ENCODE measurements around the gene SRSF5.

The SRSF5 gene

DNA sequence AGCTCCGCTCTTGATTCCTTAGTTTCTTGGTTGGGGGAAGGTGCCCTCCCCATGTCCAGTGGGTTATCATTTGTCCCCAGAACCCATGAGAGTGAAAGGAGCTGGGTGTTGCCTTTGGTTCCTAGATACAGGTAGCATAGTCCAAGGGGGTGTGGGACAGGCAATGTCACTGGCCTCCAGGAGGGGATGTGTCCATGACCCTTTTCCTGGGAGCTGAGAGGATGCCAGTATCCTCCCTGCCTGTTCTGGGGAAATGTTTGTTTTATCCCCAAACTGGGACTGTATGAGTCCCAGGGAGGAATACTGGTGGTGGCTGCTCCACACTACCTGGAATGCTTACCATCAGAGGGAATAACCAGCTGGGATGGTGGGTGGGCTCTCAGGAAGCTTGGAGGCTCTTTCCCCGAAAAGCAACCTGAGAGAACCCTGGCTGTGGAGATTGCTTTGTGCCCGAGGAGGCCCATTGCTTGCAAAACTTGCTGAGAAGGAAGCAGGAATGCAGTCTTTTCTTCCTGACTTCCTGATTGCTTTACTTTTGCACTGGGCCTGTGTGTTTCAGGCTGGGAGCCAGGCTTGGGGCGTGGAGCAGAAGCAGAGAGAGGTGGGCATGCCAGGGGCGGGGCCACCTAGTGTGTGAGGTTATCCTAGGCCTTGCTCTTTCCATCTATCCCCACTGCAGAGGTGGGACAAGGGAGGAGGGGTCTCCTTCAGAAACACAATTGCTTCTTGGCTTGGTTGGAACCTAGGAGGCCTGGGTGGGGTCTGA, 30.8 kb downstream of the SRSF5 start:
- no peak overlapping the region for H2AFZ ChIP-seq (ENCODE audit: low read length)
- H3F3A ChIP-seq (ENCODE audit: low read depth): no peaks in the 10 kb centered on the region
- H3K4me1 ChIP-seq (ENCODE audit: insufficient read depth, low read length, poor library complexity, severe bottlenecking): no peaks in the 10 kb centered on the region
- H3K4me3 ChIP-seq (ENCODE audit: low read length, poor library complexity, severe bottlenecking): no peak overlapping the region
- H3K27me3 ChIP-seq (ENCODE audit: insufficient read depth, low read length, poor library complexity, severe bottlenecking): no peaks in the 10 kb centered on the region
- H3K4me2 ChIP-seq (ENCODE audit: low read depth, low read length, poor library complexity, severe bottlenecking): no peak overlapping the region
- no peak overlapping the region for H3K9ac ChIP-seq (ENCODE audit: low read depth, low read length, poor library complexity, severe bottlenecking)
- no peak for TF ChIP-seq EZH2phosphoT487 (IDR thresholded peaks at IDR 0.05; ENCODE audit: borderline replicate concordance)
- TF ChIP-seq, protein P1, sequence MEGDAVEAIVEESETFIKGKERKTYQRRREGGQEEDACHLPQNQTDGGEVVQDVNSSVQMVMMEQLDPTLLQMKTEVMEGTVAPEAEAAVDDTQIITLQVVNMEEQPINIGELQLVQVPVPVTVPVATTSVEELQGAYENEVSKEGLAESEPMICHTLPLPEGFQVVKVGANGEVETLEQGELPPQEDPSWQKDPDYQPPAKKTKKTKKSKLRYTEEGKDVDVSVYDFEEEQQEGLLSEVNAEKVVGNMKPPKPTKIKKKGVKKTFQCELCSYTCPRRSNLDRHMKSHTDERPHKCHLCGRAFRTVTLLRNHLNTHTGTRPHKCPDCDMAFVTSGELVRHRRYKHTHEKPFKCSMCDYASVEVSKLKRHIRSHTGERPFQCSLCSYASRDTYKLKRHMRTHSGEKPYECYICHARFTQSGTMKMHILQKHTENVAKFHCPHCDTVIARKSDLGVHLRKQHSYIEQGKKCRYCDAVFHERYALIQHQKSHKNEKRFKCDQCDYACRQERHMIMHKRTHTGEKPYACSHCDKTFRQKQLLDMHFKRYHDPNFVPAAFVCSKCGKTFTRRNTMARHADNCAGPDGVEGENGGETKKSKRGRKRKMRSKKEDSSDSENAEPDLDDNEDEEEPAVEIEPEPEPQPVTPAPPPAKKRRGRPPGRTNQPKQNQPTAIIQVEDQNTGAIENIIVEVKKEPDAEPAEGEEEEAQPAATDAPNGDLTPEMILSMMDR (conservative IDR thresholded peaks at IDR 0.05; ENCODE audit: low read length): no peak
- H3K9me3 ChIP-seq (ENCODE audit: insufficient read depth, low read depth, low read length): no peaks in the 10 kb centered on the region
- H3K9me2 ChIP-seq (replicated peaks; ENCODE audit: low read depth, low read length): no peaks in the 10 kb centered on the region
- no peaks in the 10 kb centered on the region for H3K79me2 ChIP-seq (ENCODE audit: insufficient read depth, low read length)
- no peaks in the 10 kb centered on the region for H4K20me1 ChIP-seq (ENCODE audit: insufficient read depth, low read length, poor library complexity, severe bottlenecking)
- H3K36me3 ChIP-seq (ENCODE audit: insufficient read depth, low read length): no peaks in the 10 kb centered on the region

DNA sequence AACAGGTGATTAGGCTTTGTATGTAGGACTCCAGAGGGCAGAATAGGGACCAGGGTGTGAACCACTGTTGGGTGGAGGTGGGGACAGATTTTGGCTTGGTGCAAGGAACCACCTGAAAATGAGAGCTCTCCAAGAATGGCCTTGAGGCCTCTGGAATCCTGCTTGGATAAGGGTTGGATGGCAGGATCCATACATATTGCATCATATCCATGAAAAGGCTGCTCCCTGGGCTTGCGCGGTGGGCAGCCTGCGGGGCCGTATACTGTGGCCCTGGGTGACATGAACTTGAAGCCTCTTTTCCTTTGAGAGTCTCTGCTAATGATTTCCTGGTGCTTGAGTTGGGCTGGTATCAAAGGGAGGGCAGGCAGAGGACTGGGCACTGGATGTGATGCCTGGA, 31.4 kb downstream of the SRSF5 start:
- Histone ChIP-seq H3K9me2 (replicated peaks; ENCODE audit: low read depth, low read length) (no peaks in the 10 kb centered on the region), H3K79me2 (ENCODE audit: insufficient read depth, low read length) (no peaks in the 10 kb centered on the region), H4K20me1 (ENCODE audit: insufficient read depth, low read length, poor library complexity, severe bottlenecking) (no peaks in the 10 kb centered on the region), H3K36me3 (ENCODE audit: insufficient read depth, low read length) (no peaks in the 10 kb centered on the region), H3F3A (ENCODE audit: low read depth) (no peaks in the 10 kb centered on the region), H3K4me2 (ENCODE audit: low read depth, low read length, poor library complexity, severe bottlenecking) (no peak overlapping the region), H3K9me3 (ENCODE audit: insufficient read depth, low read depth, low read length) (no peaks in the 10 kb centered on the region), H3K27me3 (ENCODE audit: insufficient read depth, low read length, poor library complexity, severe bottlenecking) (no peaks in the 10 kb centered on the region), H3K4me3 (ENCODE audit: low read length, poor library complexity, severe bottlenecking) (no peak overlapping the region), H3K9ac (ENCODE audit: low read depth, low read length, poor library complexity, severe bottlenecking) (no peak overlapping the region), H3K4me1 (ENCODE audit: insufficient read depth, low read length, poor library complexity, severe bottlenecking) (no peaks in the 10 kb centered on the region), H2AFZ (ENCODE audit: low read length) (no peak overlapping the region)
- TF ChIP-seq, protein P1 (conservative IDR thresholded peaks at IDR 0.05; ENCODE audit: low read length): no peak
- TF ChIP-seq EZH2phosphoT487 (IDR thresholded peaks at IDR 0.05; ENCODE audit: borderline replicate concordance): no peak

DNA sequence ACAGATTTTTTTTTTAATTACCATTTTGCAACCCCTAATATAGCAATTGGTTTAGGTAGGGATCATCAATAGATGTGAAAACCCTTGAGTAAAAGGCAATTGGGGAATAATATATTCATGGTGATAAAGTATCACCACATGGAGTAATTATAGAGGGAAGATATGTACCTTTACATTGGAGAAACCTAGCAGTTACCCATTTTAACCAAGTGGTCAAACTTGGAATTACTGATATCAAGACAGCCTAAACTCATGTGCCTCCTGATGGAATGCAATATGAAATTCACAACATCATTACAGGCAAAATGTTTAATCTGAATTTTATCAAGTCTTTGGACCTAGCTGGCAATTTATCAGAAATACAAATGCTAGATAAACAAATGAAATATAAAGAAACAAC, 36.8 kb downstream of the SRSF5 start:
- no peak overlapping the region for H3K9ac ChIP-seq (ENCODE audit: low read depth, low read length, poor library complexity, severe bottlenecking)
- no peak overlapping the region for H3K4me3 ChIP-seq (ENCODE audit: low read length, poor library complexity, severe bottlenecking)
- TF ChIP-seq, protein P1 (conservative IDR thresholded peaks at IDR 0.05; ENCODE audit: low read length): peak; percentile 48
- no peak for TF ChIP-seq EZH2phosphoT487 (IDR thresholded peaks at IDR 0.05; ENCODE audit: borderline replicate concordance)
- no peaks in the 10 kb centered on the region for H3K36me3 ChIP-seq (ENCODE audit: insufficient read depth, low read length)
- H3K9me3 ChIP-seq (ENCODE audit: insufficient read depth, low read depth, low read length): no peaks in the 10 kb centered on the region
- no peaks in the 10 kb centered on the region for H3K79me2 ChIP-seq (ENCODE audit: insufficient read depth, low read length)
- no peaks in the 10 kb centered on the region for H4K20me1 ChIP-seq (ENCODE audit: insufficient read depth, low read length, poor library complexity, severe bottlenecking)
- H3K4me1 ChIP-seq (ENCODE audit: insufficient read depth, low read length, poor library complexity, severe bottlenecking): no peaks in the 10 kb centered on the region
- no peak overlapping the region for H3K4me2 ChIP-seq (ENCODE audit: low read depth, low read length, poor library complexity, severe bottlenecking)
- H3K27me3 ChIP-seq (ENCODE audit: insufficient read depth, low read length, poor library complexity, severe bottlenecking): no peaks in the 10 kb centered on the region
- no peak overlapping the region for H2AFZ ChIP-seq (ENCODE audit: low read length)
- no peaks in the 10 kb centered on the region for H3K9me2 ChIP-seq (replicated peaks; ENCODE audit: low read depth, low read length)
- no peaks in the 10 kb centered on the region for H3F3A ChIP-seq (ENCODE audit: low read depth)

Measured in Loucy (cell line).